Pancreas (tissue), 10 donors: Measurements from ENCODE around the gene HCFC1R1. TPM values are rescaled to one million over a fixed set of nuclear protein-coding genes. Genes with fewer than 3 reads are reported as not detected.

ENCODE experiments used
- ATAC-seq, 4 donors: fragments of 200-7000 bp; cut with Tn5 transposase; one replicate each; pipeline versions ENCODE4 v1.8.0 to v1.9.1; 2020; ENCODE audit warnings: mild to moderate bottlenecking in 4 of 4, moderate library complexity in 4 of 4
- DNase-seq, 6 donors: peaks; one replicate each; pipeline ENCODE4 v3.0.0-alpha.2; 2020
- FAIRE-seq: peaks from 2 replicates; lab custom pipeline; 2012; peaks lifted over from hg19 to GRCh38; lab: Jason Lieb, UNC
- H3K27ac ChIP-seq, 4 donors: fragments of 200-600 bp; sonication (generic); 1 replicate in 3 of 4; 2 replicates in 1 of 4; pipeline versions ENCODE4 v1.5.0 to v1.8.0; 2020
- H3K27me3 ChIP-seq, 4 donors: fragments of 200-600 bp; one replicate each; pipeline ENCODE4 v1.8.0; 2021
- H3K36me3 ChIP-seq, 3 donors: fragments of 200-600 bp; sonication (generic) in 1 of 3; one replicate each; pipeline versions ENCODE4 v1.5.0 to v1.8.0; 2020 to 2021
- H3K4me1 ChIP-seq, 3 donors: fragments of 200-600 bp; one replicate each; pipeline ENCODE4 v1.8.0; 2021
- H3K4me3 ChIP-seq, 4 donors: fragments of 200-600 bp; sonication (generic) in 2 of 4; one replicate each; pipeline versions ENCODE4 v1.5.0 to v1.8.0; 2020 to 2021
- H3K9me3 ChIP-seq, 4 donors: fragments of 200-600 bp; one replicate each; pipeline ENCODE4 v1.8.0; 2021
- WGBS, 2 donors: extraction: QIAGEN DNeasy Blood & Tissue Kit; methylation state at CpG; one replicate each; pipeline ENCODE4 v1.1.7; 2013; 5-methylcytosine and 5-hydroxymethylcytosine counted together
- intact Hi-C, 3 donors: fragments of 100-400 bp; cut with DNase I; formaldehyde crosslinking; loops; one replicate each; pipeline versions ENCODE4 v1.11.1 to v1.14.2; 2022
- polyA plus RNA-seq, 2 donors: library from polyadenylated mRNA; stranded (reverse); fragments of 200-250 nt; gene quantifications; one replicate each; pipeline ENCODE4 v1.2.3, GENCODE V29; 2013
- total RNA-seq, 6 donors: library from RNA; stranded (reverse); fragmentation: NEBNext Ultra II Directional in 4 of 6; extraction: Animal tissue kit (Norgen Biotek cat#: 25700) in 4 of 6; gene quantifications; one replicate each; pipeline versions ENCODE4 v1.2.1 to v1.2.4, GENCODE V29; 2021 to 2023
- TF ChIP-seq, protein P1 (sequence below), 4 donors: fragments of 200-600 bp; sonication (generic) in 3 of 4; IDR thresholded peaks; one replicate each; pipeline versions ENCODE4 v1.5.0 to v1.8.0; 2021; ENCODE audit warnings: antibody characterized with exemption in 4 of 4
- donor health status: healthy with polysubstance abuse.
- donor health status: DM: no; HTN: no; CAD: no; lungs with moderate emphysema.
- donor health status: DM: no; HTN: no; CAD: no.
- donor health status: control.
- donor health status: control.
- donor health status: Bipolar disorder and iron deficiency.
- donor health status: DM: yes; HTN: yes; CAD: no.
- donor health status: DM: no; HTN: no; CAD: no.
- donor health status: DM: no; HTN: no; CAD: no.
- donor health status: DM: yes; HTN: yes; CAD: no.

The HCFC1R1 gene
- total and polyA plus RNA-seq, 8 donors, result 10.5 to 119 (median 14.4) TPM

DNA sequence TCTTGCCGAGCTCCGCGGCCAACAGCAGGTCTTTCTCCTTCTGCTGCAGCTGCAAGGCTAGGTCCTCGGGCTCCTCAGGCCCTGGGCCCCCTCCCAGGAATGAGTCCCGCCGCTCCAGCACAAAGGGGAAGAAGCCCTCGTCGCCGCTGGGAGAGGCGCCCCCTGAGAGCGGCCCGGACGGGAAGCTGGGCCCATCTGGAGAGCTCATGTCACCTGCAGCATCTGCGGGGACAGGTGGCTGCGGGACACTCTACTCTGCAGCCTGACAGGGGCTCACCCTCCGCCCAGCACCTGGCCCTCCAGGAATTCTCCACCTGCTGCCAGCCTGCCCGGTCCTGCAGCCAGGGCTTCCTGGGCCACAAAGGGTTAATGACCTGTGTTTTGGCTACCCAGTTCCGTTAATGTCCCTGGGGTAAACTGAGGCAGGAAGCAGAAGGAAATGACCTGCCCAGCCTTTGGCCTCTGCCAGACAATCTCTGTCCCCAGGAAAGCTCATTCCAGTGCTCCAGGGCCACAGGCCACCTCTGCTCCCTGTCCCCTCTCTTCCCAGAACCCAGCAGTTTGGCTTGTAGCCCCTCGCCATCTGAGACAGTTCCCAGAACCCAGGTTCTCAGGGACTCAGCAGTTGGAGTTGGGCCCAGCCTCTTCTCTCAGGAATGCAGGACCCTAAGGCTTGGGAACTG is 11.7 kb upstream of the HCFC1R1 start:
- no peaks in the 10 kb centered on the region for H3K9me3 ChIP-seq
- 21 to 33% methylated on average over 13 to 19 of the region's 19 CpGs for WGBS, 2 donors
- peak overlapping the region; percentile 27 to 83 (median 75) for H3K4me3 ChIP-seq
- intact Hi-C loops, result no loop called here
- TF ChIP-seq, protein P1, sequence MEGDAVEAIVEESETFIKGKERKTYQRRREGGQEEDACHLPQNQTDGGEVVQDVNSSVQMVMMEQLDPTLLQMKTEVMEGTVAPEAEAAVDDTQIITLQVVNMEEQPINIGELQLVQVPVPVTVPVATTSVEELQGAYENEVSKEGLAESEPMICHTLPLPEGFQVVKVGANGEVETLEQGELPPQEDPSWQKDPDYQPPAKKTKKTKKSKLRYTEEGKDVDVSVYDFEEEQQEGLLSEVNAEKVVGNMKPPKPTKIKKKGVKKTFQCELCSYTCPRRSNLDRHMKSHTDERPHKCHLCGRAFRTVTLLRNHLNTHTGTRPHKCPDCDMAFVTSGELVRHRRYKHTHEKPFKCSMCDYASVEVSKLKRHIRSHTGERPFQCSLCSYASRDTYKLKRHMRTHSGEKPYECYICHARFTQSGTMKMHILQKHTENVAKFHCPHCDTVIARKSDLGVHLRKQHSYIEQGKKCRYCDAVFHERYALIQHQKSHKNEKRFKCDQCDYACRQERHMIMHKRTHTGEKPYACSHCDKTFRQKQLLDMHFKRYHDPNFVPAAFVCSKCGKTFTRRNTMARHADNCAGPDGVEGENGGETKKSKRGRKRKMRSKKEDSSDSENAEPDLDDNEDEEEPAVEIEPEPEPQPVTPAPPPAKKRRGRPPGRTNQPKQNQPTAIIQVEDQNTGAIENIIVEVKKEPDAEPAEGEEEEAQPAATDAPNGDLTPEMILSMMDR (IDR thresholded peaks at IDR 0.05), result no peak
- H3K27ac ChIP-seq, result peak overlapping the region; percentile 80 to 90 (median 85)
- FAIRE-seq (no peak), DNase-seq (peak; percentile 79 to 92 (median 89)), ATAC-seq (peak; percentile 60 to 71 (median 70))
- H3K27me3 ChIP-seq, result no peaks in the 10 kb centered on the region
- H3K4me1 ChIP-seq, result peaks cover 0 to 21% (median 5%) of the 10 kb centered on the region in 3 donors
- peaks cover 0 to 1% (median 0%) of the 10 kb centered on the region in 3 donors for H3K36me3 ChIP-seq

DNA sequence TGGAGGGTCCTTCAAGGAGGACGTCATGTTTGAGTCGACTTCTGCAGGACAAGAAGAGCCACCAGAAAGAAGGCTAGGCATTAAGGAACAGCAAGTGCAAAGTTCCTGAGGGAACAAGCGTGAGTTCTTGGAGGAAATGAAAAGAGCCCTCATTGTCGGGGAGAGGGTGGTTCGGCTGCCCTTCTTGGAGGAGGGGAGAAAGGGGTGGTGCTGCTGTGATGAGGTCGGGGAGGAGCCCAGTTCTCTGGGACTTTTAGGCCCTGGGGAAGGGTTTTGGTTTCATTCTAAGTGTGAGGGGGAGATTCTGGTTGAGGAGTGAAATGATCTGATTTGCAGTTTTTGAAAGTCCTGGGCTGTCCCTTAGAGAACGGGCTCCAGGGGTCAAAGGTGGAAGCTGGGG is 8.9 kb upstream of the HCFC1R1 start:
- peak in 1 of 6 donors; percentile 12 for DNase-seq
- no peak for FAIRE-seq
- H3K27ac ChIP-seq, result no peak overlapping the region
- intact Hi-C loops, result no loop called here
- no peaks in the 10 kb centered on the region for H3K9me3 ChIP-seq
- H3K4me3 ChIP-seq, result no peak overlapping the region
- peaks cover 0 to 6% (median 0%) of the 10 kb centered on the region in 3 donors for H3K36me3 ChIP-seq
- ATAC-seq, result no peak
- TF ChIP-seq, protein P1 (IDR thresholded peaks at IDR 0.05), result no peak
- WGBS, 2 donors, result 64 to 74% methylated on average over 7 of the region's 7 CpGs
- H3K4me1 ChIP-seq, result peaks cover 0 to 22% (median 3%) of the 10 kb centered on the region in 3 donors
- H3K27me3 ChIP-seq, result no peaks in the 10 kb centered on the region

DNA sequence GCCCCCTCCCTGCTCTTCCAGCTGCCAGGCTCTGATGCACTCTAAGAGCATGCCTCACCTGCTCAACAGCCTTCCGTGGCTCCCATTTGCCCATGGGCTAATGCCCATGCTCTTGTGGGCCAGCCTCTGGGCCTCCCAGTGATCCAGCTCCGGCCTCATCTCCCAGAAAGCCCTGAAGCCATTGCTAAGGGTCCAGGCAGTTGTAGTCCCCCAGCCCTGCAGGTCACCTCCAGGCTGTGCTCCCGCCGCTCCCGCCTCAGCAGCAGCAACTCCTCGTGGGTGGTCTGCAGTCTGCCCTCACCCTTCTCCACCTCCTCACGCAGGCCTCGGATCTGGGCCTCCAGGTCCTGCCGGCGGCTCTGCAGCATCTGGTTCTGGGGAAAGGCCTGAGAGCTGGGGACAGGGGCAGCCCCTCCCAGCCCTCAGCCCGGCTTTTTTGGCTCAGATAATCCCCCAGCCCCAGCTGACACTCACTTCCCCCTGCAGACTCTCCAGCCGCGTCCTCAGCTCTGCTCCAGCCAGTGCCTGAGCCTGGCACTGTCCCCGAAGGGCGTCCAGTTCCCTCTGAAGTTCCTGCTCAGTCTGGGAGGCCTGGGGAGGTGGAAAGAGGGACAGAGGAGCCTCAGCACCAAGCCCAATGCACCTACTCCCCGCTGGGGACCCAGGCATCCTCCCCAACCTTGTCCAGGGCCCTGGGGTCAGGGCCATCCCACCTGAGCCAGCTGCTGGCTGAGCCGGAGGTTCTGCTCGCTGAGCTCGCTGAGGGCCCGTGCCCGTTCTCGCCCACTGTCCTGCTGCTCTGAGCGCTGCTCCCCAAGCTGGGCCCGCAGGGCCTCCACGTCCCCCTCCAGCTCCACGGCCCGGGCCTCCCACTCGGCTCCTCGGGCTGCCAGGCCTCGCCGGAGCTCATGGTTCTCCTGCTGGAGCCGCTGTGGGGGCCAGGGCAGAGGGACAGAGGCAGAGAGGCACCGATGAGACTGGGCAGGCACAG is 6.8 kb upstream of the HCFC1R1 start:
- FAIRE-seq, result no peak
- H3K36me3 ChIP-seq, result peaks cover 0 to 6% (median 5%) of the 10 kb centered on the region in 3 donors
- H3K27me3 ChIP-seq, result no peaks in the 10 kb centered on the region
- TF ChIP-seq, protein P1 (IDR thresholded peaks at IDR 0.05), result no peak
- ATAC-seq, result no peak
- 89 to 91% methylated on average over 31 to 33 of the region's 33 CpGs for WGBS, 2 donors
- intact Hi-C loops, result no loop called here
- no peaks in the 10 kb centered on the region for H3K9me3 ChIP-seq
- peaks cover 0 to 20% (median 3%) of the 10 kb centered on the region in 3 donors for H3K4me1 ChIP-seq
- peak in 5 of 6 donors; percentile 9 to 84 (median 37) for DNase-seq
- H3K4me3 ChIP-seq, result no peak overlapping the region
- H3K27ac ChIP-seq, result no peak overlapping the region

DNA sequence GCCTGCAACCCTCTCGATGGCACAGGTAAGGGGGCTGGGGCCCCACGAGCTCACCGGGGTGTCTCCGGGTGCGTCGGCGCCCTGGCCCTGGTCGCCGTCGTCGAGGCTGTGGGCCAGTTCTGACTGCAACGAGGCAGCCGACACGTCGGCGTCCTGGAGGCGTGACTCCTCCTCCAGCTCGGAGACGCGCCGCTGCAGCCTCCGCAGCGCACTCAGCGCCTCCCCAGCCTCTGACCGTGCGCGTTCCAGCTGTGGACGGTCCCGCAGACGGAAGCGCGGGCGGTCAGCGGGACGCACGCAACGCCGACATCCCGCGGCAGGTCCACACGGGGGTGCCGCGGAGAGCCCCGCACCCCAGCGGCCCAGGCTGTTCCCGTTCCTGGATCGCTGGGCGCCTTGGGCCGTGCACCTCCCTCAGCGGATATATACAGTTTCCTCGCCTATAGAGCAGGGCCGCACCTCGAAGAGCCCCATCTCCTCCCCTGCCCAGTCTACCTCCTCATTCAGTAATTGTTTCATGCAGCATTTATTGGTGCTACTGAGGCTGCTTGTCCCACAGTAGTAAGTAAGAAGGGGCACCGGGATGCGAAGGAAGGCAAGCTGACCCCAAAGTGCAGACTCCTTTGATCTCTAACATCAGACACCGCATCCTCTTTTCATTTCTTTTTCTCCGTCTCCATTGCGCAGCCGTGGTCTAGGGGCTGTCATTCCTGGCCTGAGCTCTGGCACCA is 5.9 kb upstream of the HCFC1R1 start:
- Histone ChIP-seq H3K9me3 (no peaks in the 10 kb centered on the region), H3K36me3 (peaks cover 0 to 6% (median 5%) of the 10 kb centered on the region in 3 donors), H3K27me3 (no peaks in the 10 kb centered on the region), H3K4me3 (no peak overlapping the region), H3K27ac (no peak overlapping the region), H3K4me1 (peaks cover 0 to 20% (median 3%) of the 10 kb centered on the region in 3 donors)
- ATAC-seq, result no peak
- WGBS, 2 donors, result 75 to 83% methylated on average over 59 of the region's 59 CpGs
- FAIRE-seq, result no peak
- TF ChIP-seq, protein P1 (IDR thresholded peaks at IDR 0.05), result no peak
- peak in 5 of 6 donors; percentile 26 to 79 (median 39) for DNase-seq
- intact Hi-C loops, result no loop called here
